B cell (primary cell): ENCODE results near the gene C5. TPM values are rescaled to one million over a fixed set of nuclear protein-coding genes. Genes with fewer than 3 reads are reported as not detected.

Source experiments
- ATAC-seq: fragments of 200-7000 bp; cut with Tn5 transposase; one replicate; pipeline ENCODE4 v1.10.0; 2021; ENCODE audit warnings: low read depth, mild to moderate bottlenecking, moderate number of reproducible peaks, moderate library complexity
- CTCF ChIA-PET: fragments of 350-600 bp; sonication (Branson Sonifier 250); formaldehyde crosslinking; loops from one replicate; lab custom pipeline; 2021; ENCODE audit warnings: antibody characterized with exemption, inconsistent platforms; lab: Charles Lee
- POLR2A ChIA-PET: fragments of 350-600 bp; sonication (Branson Sonifier 250); formaldehyde crosslinking; loops from one replicate; lab custom pipeline; 2021; ENCODE audit warnings: antibody characterized with exemption; lab: Charles Lee
- DNase-seq: peaks from one replicate; pipeline ENCODE4 v3.0.0; 2013
- H2AFZ ChIP-seq: 2 replicates; pipeline ENCODE4 v1.6.1; 2012; ENCODE audit warnings: mild to moderate bottlenecking, low read depth, low read length; ENCODE audit not compliant: insufficient read depth, poor library complexity, severe bottlenecking
- H3K27ac ChIP-seq, 2 donors: 1 replicate in 1 of 2; 2 replicates in 1 of 2; pipeline ENCODE4 v1.5.1; 2012 to 2013; ENCODE audit warnings: low read length in 2 of 2, mild to moderate bottlenecking in 2 of 2, moderate library complexity in 1 of 2
- H3K27me3 ChIP-seq, 4 experiments: fragments of 200-600 bp in 1 of 4; sonication (generic) in 1 of 4; replicated peaks in 1 of 4; 1 replicate in 2 of 4; 2 replicates in 2 of 4; pipeline versions ENCODE4 v1.6.1 to v1.7.0; 2013 to 2016; ENCODE audit warnings: low read length in 3 of 4, mild to moderate bottlenecking in 2 of 4, mixed read lengths in 1 of 4, moderate library complexity in 1 of 4; ENCODE audit not compliant: insufficient read depth in 4 of 4, control insufficient read depth in 3 of 4; ENCODE audit errors: control extremely low read depth in 1 of 4
- H3K36me3 ChIP-seq, 2 experiments: replicated peaks in 1 of 2; 1 replicate in 1 of 2; 2 replicates in 1 of 2; pipeline versions ENCODE4 v1.6.1 to v1.7.1; 2013; ENCODE audit warnings: low read length in 1 of 2; ENCODE audit not compliant: insufficient read depth in 2 of 2, control insufficient read depth in 1 of 2; ENCODE audit errors: control extremely low read depth in 1 of 2, extremely low read depth in 1 of 2
- H3K4me1 ChIP-seq, 2 donors: fragments of 200-600 bp in 1 of 2; sonication (generic) in 1 of 2; 1 replicate in 1 of 2; 2 replicates in 1 of 2; pipeline versions ENCODE4 v1.5.1 to v1.6.1; 2013 to 2017; ENCODE audit warnings: low read length in 2 of 2; ENCODE audit not compliant: control insufficient read depth in 2 of 2, insufficient read depth in 2 of 2
- H3K4me2 ChIP-seq: replicated peaks from 2 replicates; pipeline ENCODE3; 2012; ENCODE audit warnings: mild to moderate bottlenecking, low read depth, low read length; ENCODE audit not compliant: poor library complexity, severe bottlenecking
- H3K4me3 ChIP-seq, 5 experiments: fragments of 200-600 bp in 1 of 5; sonication (generic) in 1 of 5; 1 replicate in 3 of 5; 2 replicates in 2 of 5; pipeline versions ENCODE4 v1.5.1 to v1.7.0; 2011 to 2016; ENCODE audit warnings: low read length in 4 of 5, mild to moderate bottlenecking in 4 of 5, low read depth in 2 of 5, control low read depth in 1 of 5, moderate library complexity in 1 of 5; ENCODE audit not compliant: insufficient read depth in 1 of 5; ENCODE audit errors: control extremely low read depth in 1 of 5, extremely low read depth in 1 of 5
- H3K79me2 ChIP-seq: fragments of 200-600 bp; sonication (generic); one replicate; pipeline ENCODE4 v1.6.0; 2016; ENCODE audit warnings: low read length; ENCODE audit not compliant: control insufficient read depth, insufficient read depth
- H3K9ac ChIP-seq: fragments of 200-600 bp; sonication (generic); 2 replicates; pipeline ENCODE4 v1.6.1; 2017; ENCODE audit warnings: mild to moderate bottlenecking, low read length, moderate library complexity
- H3K9me3 ChIP-seq, 3 donors: one replicate each; pipeline versions ENCODE4 v1.6.1 to v1.7.1; 2013; ENCODE audit warnings: low read length in 2 of 3; ENCODE audit not compliant: control insufficient read depth in 2 of 3, insufficient read depth in 1 of 3; ENCODE audit errors: control extremely low read depth in 1 of 3
- H4K20me1 ChIP-seq: 2 replicates; pipeline ENCODE4 v1.6.0; 2012; ENCODE audit warnings: mild to moderate bottlenecking, low read length; ENCODE audit not compliant: insufficient read depth, control insufficient read depth, poor library complexity, severe bottlenecking
- H3K27ac Mint-ChIP-seq: one replicate; pipeline ENCODE4 v1.8.0; 2021; ENCODE audit warnings: mixed read lengths
- H3K27me3 Mint-ChIP-seq: one replicate; pipeline ENCODE4 v1.8.0; 2021; ENCODE audit warnings: mixed read lengths
- H3K4me1 Mint-ChIP-seq: one replicate; pipeline ENCODE4 v1.8.0; 2021; ENCODE audit warnings: mixed read lengths
- H3K4me3 Mint-ChIP-seq: one replicate; pipeline ENCODE4 v1.8.0; 2021; ENCODE audit warnings: mixed read lengths
- H3K9me3 Mint-ChIP-seq: one replicate; pipeline ENCODE4 v1.8.0; 2022; ENCODE audit warnings: mixed read lengths; ENCODE audit not compliant: insufficient read depth
- CTCF ChIP-seq: fragments of 200-600 bp; IDR thresholded peaks from one replicate; pipeline ENCODE4 v1.8.0; 2022; ENCODE audit warnings: antibody characterized with exemption, mild to moderate bottlenecking
- EZH2 ChIP-seq: IDR thresholded peaks from 2 replicates; pipeline ENCODE4 v1.6.1; 2012; ENCODE audit warnings: borderline replicate concordance, low read depth, mild to moderate bottlenecking, moderate library complexity, low read length; ENCODE audit not compliant: insufficient read depth, poor library complexity, severe bottlenecking
- WGBS: methylation state at CpG from one replicate; pipeline ENCODE4 v1.1.5; 2013; ENCODE audit warnings: missing lambda C conversion rate; ENCODE audit not compliant: insufficient coverage; 5-methylcytosine and 5-hydroxymethylcytosine counted together
- intact Hi-C: fragments of 100-400 bp; cut with micrococcal nuclease; formaldehyde crosslinking; loops from one replicate; pipeline ENCODE4 v1.10.0; 2022
- polyA plus RNA-seq: library from polyadenylated mRNA; depleted of rRNA; stranded (reverse); fragments of >200 nt; gene quantifications from 2 replicates; pipeline ENCODE4 v1.2.3, GENCODE V29; 2012
- total RNA-seq, 2 donors: library from RNA; stranded (reverse); fragments of 120-200 nt in 1 of 2; gene quantifications; 1 replicate in 1 of 2; 2 replicates in 1 of 2; pipeline versions ENCODE4 v1.2.3 to v1.2.4, GENCODE V29; 2013 to 2022

C5 gene
- total and polyA plus RNA-seq, 2 donors (not counting 1 experiment from before 2014, with no cell fraction given), result 2.7 to 10.4 TPM

- no peak for DNase-seq
- Histone ChIP-seq H2AFZ (no peak overlapping the region), H3K36me3 (no peaks in the 10 kb centered on the region), H3K9ac (no peak overlapping the region), H3K27me3 (no peaks in the 10 kb centered on the region), H3K9me3 (no peaks in the 10 kb centered on the region), H3K27ac (no peak overlapping the region), H3K4me2 (no peak overlapping the region), H3K4me3 (no peak overlapping the region), H4K20me1 (no peaks in the 10 kb centered on the region), H3K79me2 (no peaks in the 10 kb centered on the region), H3K4me1 (peaks cover 36 to 39% of the 10 kb centered on the region in 2 donors)
- Mint-ChIP-seq H3K9me3 (no peaks in the 10 kb centered on the region), H3K4me3 (no peak overlapping the region), H3K4me1 (peaks cover 31% of the 10 kb centered on the region), H3K27me3 (no peaks in the 10 kb centered on the region), H3K27ac (no peak overlapping the region)
- TF ChIP-seq EZH2, result no peak
- no peak for TF ChIP-seq CTCF
- ATAC-seq, result no peak
- intact Hi-C loops, result no loop called here
- 100% methylated on average over 2 of the region's 3 CpGs for WGBS
- ChIA-PET CTCF (interaction anchor here (0.8 to 9.6 kb wide), 7 partner anchors 16 to 184 kb away, joined by 3 to 102 read pairs (median 6); partner anchors contain the start of genes FBXW2 and PHF19), POLR2A (no interaction called here)
These were observed 111.2 kb downstream of the C5 start for GRCh38 chr9:120938851-120939250.

- Mint-ChIP-seq H3K27me3 (no peaks in the 10 kb centered on the region), H3K27ac (peak overlapping the region; percentile 15), H3K9me3 (no peaks in the 10 kb centered on the region), H3K4me3 (no peak overlapping the region), H3K4me1 (peaks cover 41% of the 10 kb centered on the region)
- H3K4me1 ChIP-seq, result peaks cover 45 to 47% of the 10 kb centered on the region in 2 donors
- ChIA-PET CTCF (interaction anchor here (0.5 to 9.6 kb wide), 18 partner anchors 9 to 513 kb away, joined by 3 to 102 read pairs (median 5); partner anchors contain the start of gene PHF19), POLR2A (no interaction called here)
- no peak overlapping the region for H3K4me3 ChIP-seq
- no peak for TF ChIP-seq CTCF
- no peak for TF ChIP-seq EZH2
- no peaks in the 10 kb centered on the region for H3K9me3 ChIP-seq
- no peak overlapping the region for H2AFZ ChIP-seq
- intact Hi-C loops, result no loop called here
- H4K20me1 ChIP-seq, result no peaks in the 10 kb centered on the region
- H3K4me2 ChIP-seq, result no peak overlapping the region
- H3K9ac ChIP-seq, result no peak overlapping the region
- no peaks in the 10 kb centered on the region for H3K36me3 ChIP-seq
- no peak overlapping the region for H3K27ac ChIP-seq
- no peak for ATAC-seq
- H3K27me3 ChIP-seq, result no peaks in the 10 kb centered on the region
- no peaks in the 10 kb centered on the region for H3K79me2 ChIP-seq
- no peak for DNase-seq
- 100% methylated on average over 1 of the region's 1 CpG for WGBS
These were observed 112.5 kb downstream of the C5 start for GRCh38 chr9:120937596-120937995.
